GM12878 (cell line): Measurements from ENCODE around the gene CIB4. TPM values are rescaled to one million over a fixed set of nuclear protein-coding genes. Genes with fewer than 3 reads are reported as not detected.

Experiments
- ATAC-seq: fragments of 200-7000 bp; cut with Tn5 transposase; 3 replicates; pipeline ENCODE4 v1.9.1; 2020; ENCODE audit warnings: mild to moderate bottlenecking, moderate library complexity
- BruUV-seq: library from RNA; stranded (reverse); fragments of 400-500 nt; replicated peaks from 2 replicates; lab custom pipeline; 2021; lab: Mats Ljungman, UMichigan
- CTCF ChIA-PET: fragments of 300-600 bp; sonication (Branson Sonifier 250); formaldehyde crosslinking; extraction: SDS; loops from one replicate; lab custom pipeline; 2021; ENCODE audit warnings: inconsistent platforms; lab: Yijun Ruan, JAX
- POLR2A ChIA-PET: fragments of 350-600 bp; formaldehyde crosslinking; extraction: SDS; loops from one replicate; lab custom pipeline; 2021; ENCODE audit warnings: inconsistent platforms; lab: Charles Lee
- RAD21 ChIA-PET: fragments of 300-600 bp; sonication (Branson Sonifier 250); formaldehyde crosslinking; loops from one replicate; lab custom pipeline; 2023; ENCODE audit warnings: antibody characterized with exemption; ENCODE audit not compliant: unreplicated experiment; lab: Charles Lee
- SMC1A ChIA-PET: fragments of 300-600 bp; sonication (Branson Sonifier 250); formaldehyde crosslinking; loops from one replicate; lab custom pipeline; 2023; ENCODE audit not compliant: unreplicated experiment, uncharacterized antibody; lab: Charles Lee
- DNase-seq: peaks from one replicate; pipeline ENCODE4 v3.0.0-alpha.2; 2011; ENCODE audit warnings: low read depth, low spot score
- FAIRE-seq: peaks from 3 replicates; lab custom pipeline; 2011; peaks lifted over from hg19 to GRCh38; lab: Jason Lieb, UNC
- H2AFZ ChIP-seq: 2 replicates; pipeline ENCODE4 v1.6.0; 2011; ENCODE audit warnings: low read depth, low read length, control low read depth; ENCODE audit not compliant: control insufficient read depth
- H3K27ac ChIP-seq: 2 replicates; pipeline ENCODE4 v1.5.1; 2011; ENCODE audit warnings: control low read depth; ENCODE audit not compliant: control insufficient read depth, insufficient read depth
- H3K27me3 ChIP-seq, 2 experiments: replicated peaks in 1 of 2; 2 replicates each; pipeline versions ENCODE4 v1.6.0 to v1.6.1; 2011; ENCODE audit warnings: low read length in 1 of 2; ENCODE audit not compliant: control insufficient read depth in 2 of 2, insufficient read depth in 2 of 2
- H3K36me3 ChIP-seq, 2 experiments: 2 replicates each; pipeline ENCODE4 v1.5.1; 2011; ENCODE audit warnings: low read length in 1 of 2; ENCODE audit not compliant: control insufficient read depth in 2 of 2, insufficient read depth in 2 of 2
- H3K4me1 ChIP-seq: 2 replicates; pipeline ENCODE4 v1.6.1; 2011; ENCODE audit warnings: mild to moderate bottlenecking, low read length, moderate library complexity, mixed read lengths; ENCODE audit not compliant: control insufficient read depth, insufficient read depth
- H3K4me2 ChIP-seq: 2 replicates; pipeline ENCODE4 v1.6.0; 2011; ENCODE audit warnings: control low read depth; ENCODE audit not compliant: control insufficient read depth, insufficient read depth
- H3K4me3 ChIP-seq: fragments of 200-600 bp; sonication (generic); 2 replicates; pipeline ENCODE4 v1.5.1; 2016
- H3K79me2 ChIP-seq: 2 replicates; pipeline ENCODE4 v1.6.0; 2011; ENCODE audit warnings: low read length; ENCODE audit not compliant: control insufficient read depth, insufficient read depth
- H3K9ac ChIP-seq: 2 replicates; pipeline ENCODE4 v1.8.0; 2011; ENCODE audit warnings: low read length, control low read depth, mixed read lengths; ENCODE audit not compliant: control insufficient read depth, insufficient read depth
- H3K9me3 ChIP-seq: replicated peaks from 3 replicates; pipeline ENCODE4 v1.5.1; 2011; ENCODE audit warnings: mild to moderate bottlenecking, low read length; ENCODE audit not compliant: control insufficient read depth, insufficient read depth
- H4K20me1 ChIP-seq: 2 replicates; pipeline ENCODE4 v1.6.0; 2011; ENCODE audit not compliant: control insufficient read depth, insufficient read depth
- ATF7 ChIP-seq: fragments of 450-650 bp; IDR thresholded peaks from 2 replicates; pipeline ENCODE4 v1.6.1; 2016; ENCODE audit warnings: low read depth, mild to moderate bottlenecking
- CREB1 ChIP-seq: IDR thresholded peaks from 2 replicates; pipeline ENCODE4 v1.6.1; 2012; ENCODE audit warnings: low read depth, mild to moderate bottlenecking, inconsistent platforms
- CREM ChIP-seq: IDR thresholded peaks from 2 replicates; pipeline ENCODE4 v1.6.1; 2014; ENCODE audit warnings: antibody characterized with exemption, low read depth
- ETV6 ChIP-seq, 2 experiments: fragments of 450-650 bp in 1 of 2; IDR thresholded peaks in 1 of 2; conservative IDR thresholded peaks in 1 of 2; 2 replicates each; pipeline ENCODE4 v1.6.1; 2014; ENCODE audit warnings: antibody characterized with exemption in 1 of 2, borderline replicate concordance in 1 of 2, low read depth in 1 of 2, mild to moderate bottlenecking in 1 of 2, moderate library complexity in 1 of 2
- FOS ChIP-seq: IDR thresholded peaks from 3 replicates; pipeline ENCODE4 v1.6.1; 2011; ENCODE audit warnings: borderline replicate concordance; ENCODE audit not compliant: insufficient read length; ENCODE audit errors: extremely low read depth
- HDAC6 ChIP-seq: fragments of 200-600 bp; sonication (generic); IDR thresholded peaks from one replicate; pipeline ENCODE4 v1.8.0; 2017; ENCODE audit warnings: antibody characterized with exemption; ENCODE audit not compliant: unreplicated experiment
- NBN ChIP-seq: fragments of 450-650 bp; IDR thresholded peaks from 2 replicates; pipeline ENCODE4 v1.6.1; 2016
- PAX5 ChIP-seq: IDR thresholded peaks from 2 replicates; pipeline ENCODE4 v1.6.1; 2011; ENCODE audit warnings: low read depth, low read length, borderline replicate concordance
- POLR2AphosphoS5 ChIP-seq: IDR thresholded peaks from 2 replicates; pipeline ENCODE4 v1.6.1; 2011; ENCODE audit warnings: mild to moderate bottlenecking, low read length, inconsistent platforms
- RAD51 ChIP-seq: fragments of 450-650 bp; IDR thresholded peaks from 2 replicates; pipeline ENCODE4 v1.6.1; 2016; ENCODE audit warnings: moderate library complexity, mild to moderate bottlenecking, inconsistent platforms
- RELB ChIP-seq: fragments of 450-650 bp; IDR thresholded peaks from 2 replicates; pipeline ENCODE4 v1.6.1; 2017; ENCODE audit warnings: low read depth, mild to moderate bottlenecking, moderate library complexity
- SPI1 ChIP-seq: IDR thresholded peaks from 2 replicates; pipeline ENCODE4 v1.6.1; 2011; ENCODE audit warnings: low read depth, mild to moderate bottlenecking, low read length, moderate library complexity, borderline replicate concordance; ENCODE audit not compliant: insufficient read depth
- STAT1 ChIP-seq: fragments of 450-650 bp; conservative IDR thresholded peaks from 2 replicates; pipeline ENCODE4 v1.6.1; 2014; ENCODE audit warnings: antibody characterized with exemption, mild to moderate bottlenecking
- TCF7 ChIP-seq: IDR thresholded peaks from 2 replicates; pipeline ENCODE4 v1.6.1; 2014; ENCODE audit warnings: antibody characterized with exemption, borderline replicate concordance
- ZZZ3 ChIP-seq: IDR thresholded peaks from 2 replicates; pipeline ENCODE4 v1.6.1; 2011; ENCODE audit warnings: low read depth; ENCODE audit not compliant: control insufficient read depth, insufficient read length
- WGBS: methylation state at CpG from one replicate; pipeline ENCODE4 v1.1.6; 2016; ENCODE audit warnings: low lambda C conversion rate; ENCODE audit not compliant: insufficient replicate concordance, insufficient coverage; ENCODE audit errors: missing lambda C conversion rate; 5-methylcytosine and 5-hydroxymethylcytosine counted together
- in situ Hi-C: fragments of 300-500 bp; cut with MboI; formaldehyde crosslinking; loops from 9 replicates; pipeline ENCODE4 v1.14.3; 2018; ENCODE audit warnings: mixed read lengths
- intact Hi-C: fragments of 100-400 bp; cut with micrococcal nuclease; formaldehyde crosslinking; loops from one replicate; pipeline ENCODE4 v1.14.2; 2022; ENCODE audit not compliant: unreplicated experiment
- polyA plus RNA-seq, 11 experiments: library from polyadenylated mRNA; depleted of rRNA in 4 of 11; unstranded in 6 of 11; stranded (reverse) in 5 of 11; fragments of >200 nt; fragmentation: Nextera tagmentation in 4 of 11; fragmentation: Illumina TruSeq in 1 of 11; extraction: Ambion mirVana in 4 of 11; extraction: Trizol in 1 of 11; gene quantifications; 1 replicate in 1 of 11; 2 replicates in 10 of 11; pipeline versions ENCODE4 v1.2.1 to v1.2.3, GENCODE V29; 2011 to 2016; ENCODE audit warnings: inconsistent platforms in 2 of 11, missing spikeins in 2 of 11, low read depth in 1 of 11
- total RNA-seq, 4 experiments: library from RNA; depleted of rRNA in 3 of 4; stranded (reverse); fragments of >200 nt in 3 of 4; fragmentation: Illumina TruSeq in 1 of 4; extraction: Trizol in 1 of 4; gene quantifications; 2 replicates each; pipeline versions ENCODE4 v1.2.1 to v1.2.3, GENCODE V29; 2013 to 2021

Gene CIB4
- total and polyA plus RNA-seq, 10 of the 15 experiments (the other 5 are each of a cell fraction or from before 2014, with no cell fraction given): not detected

- 34% methylated on average over 12 of the region's 14 CpGs for WGBS
These were observed 103.2 kb downstream of the CIB4 start for GRCh38 chr2:26537826-26538475.

More at GRCh38 chr2:26537826-26538475, 103.2 kb downstream of the CIB4 start:
- TF ChIP-seq ZZZ3 (no peak), RELB (no peak), STAT1 (no peak), POLR2AphosphoS5 (no peak), HDAC6 (no peak), FOS (no peak), PAX5 (no peak), NBN (no peak), ETV6 (conservative IDR thresholded peaks at IDR 0.05 in 1 of 2, IDR thresholded peaks at IDR 0.05 in 1 of 2; ENCODE audit: borderline replicate concordance in 1 of 2, low read depth in 1 of 2) (no peak), RAD51 (no peak), CREM (no peak), ATF7 (no peak), SPI1 (no peak), CREB1 (no peak), TCF7 (no peak)
- no peaks in the 10 kb centered on the region for H3K4me1 ChIP-seq
- H3K9ac ChIP-seq: no peak overlapping the region
- ChIA-PET RAD21 (no interaction called here), CTCF (no interaction called here), POLR2A (no interaction called here), SMC1A (no interaction called here)
- no TSS peak for BruUV-seq
- no peaks in the 10 kb centered on the region for H4K20me1 ChIP-seq
- intact Hi-C loops: no loop called here
- no peak for ATAC-seq
- no peak overlapping the region for H3K27ac ChIP-seq
- in situ Hi-C loops: no loop called here
- no peaks in the 10 kb centered on the region for H3K79me2 ChIP-seq
- no peak overlapping the region for H3K4me2 ChIP-seq
- H3K36me3 ChIP-seq: no peaks in the 10 kb centered on the region
- DNase-seq: no peak
- no peak overlapping the region for H3K4me3 ChIP-seq
- FAIRE-seq: no peak
- peaks cover 0 to 1% of the 10 kb centered on the region in 2 experiments for H3K27me3 ChIP-seq
- no peaks in the 10 kb centered on the region for H3K9me3 ChIP-seq
- H2AFZ ChIP-seq: no peak overlapping the region
